Left ventricle myocardium inferior (tissue), 1 donor: ENCODE measurements around the gene TMEM63A. TPM values are rescaled to one million over a fixed set of nuclear protein-coding genes. Genes with fewer than 3 reads are reported as not detected.

Source experiments
- DNase-seq: peaks from one replicate; pipeline ENCODE4 v3.0.0-alpha.2; 2020
- H3K27ac ChIP-seq: fragments of 200-600 bp; replicated peaks from 2 replicates; pipeline ENCODE4 v1.8.0; 2021
- H3K27me3 ChIP-seq: fragments of 200-600 bp; 2 replicates; pipeline ENCODE4 v1.8.0; 2021; ENCODE audit warnings: low read depth
- H3K36me3 ChIP-seq: fragments of 200-600 bp; 2 replicates; pipeline ENCODE4 v1.8.0; 2021
- H3K4me1 ChIP-seq: fragments of 200-600 bp; 2 replicates; pipeline ENCODE4 v1.8.0; 2021
- H3K4me3 ChIP-seq: fragments of 200-600 bp; 2 replicates; pipeline ENCODE4 v1.8.0; 2021; ENCODE audit warnings: mild to moderate bottlenecking, moderate library complexity
- H3K9me3 ChIP-seq: fragments of 200-600 bp; replicated peaks from 2 replicates; pipeline ENCODE4 v1.8.0; 2021
- CTCF ChIP-seq: fragments of 200-600 bp; IDR thresholded peaks from 2 replicates; pipeline ENCODE4 v1.8.0; 2021; ENCODE audit warnings: antibody characterized with exemption, mild to moderate bottlenecking, borderline replicate concordance
- intact Hi-C: fragments of 100-400 bp; cut with micrococcal nuclease; formaldehyde crosslinking; loops from one replicate; pipeline ENCODE4 v1.11.0; 2022
- total RNA-seq: library from RNA; stranded (reverse); fragmentation: NEBNext Ultra II Directional; extraction: Animal tissue kit (Norgen Biotek cat#: 25700); gene quantifications from one replicate; pipeline ENCODE4 v1.2.1, GENCODE V29; 2021
- donor health status: DM: no; HTN: yes; CAD: no; lungs with severe emphysema.

TMEM63A gene
- total RNA-seq, 1 donor from 2014 or later = 30.4 TPM

GRCh38 chr1:225853441-225853840 lies 28.7 kb downstream of the TMEM63A start:
- Histone ChIP-seq H3K4me1 (peaks cover 27% of the 10 kb centered on the region), H3K27me3 (no peaks in the 10 kb centered on the region), H3K4me3 (no peak overlapping the region), H3K36me3 (peaks cover 66% of the 10 kb centered on the region), H3K27ac (no peak overlapping the region), H3K9me3 (no peaks in the 10 kb centered on the region)
- intact Hi-C loops = no loop called here
- TF ChIP-seq CTCF = no peak
- DNase-seq = no peak

- Histone ChIP-seq H3K4me3 (no peak overlapping the region), H3K27me3 (no peaks in the 10 kb centered on the region), H3K9me3 (no peaks in the 10 kb centered on the region), H3K27ac (peak overlapping the region; percentile 5), H3K4me1 (peaks cover 35% of the 10 kb centered on the region), H3K36me3 (peaks cover 64% of the 10 kb centered on the region)
- no peak for TF ChIP-seq CTCF
- no peak for DNase-seq
- intact Hi-C loops = no loop called here
Observed at GRCh38 chr1:225852413-225853124, 29.6 kb downstream of the TMEM63A start.

- Histone ChIP-seq H3K27me3 (no peaks in the 10 kb centered on the region), H3K4me1 (peaks cover 38% of the 10 kb centered on the region), H3K27ac (peak overlapping the region; percentile 5), H3K9me3 (no peaks in the 10 kb centered on the region), H3K36me3 (peaks cover 65% of the 10 kb centered on the region), H3K4me3 (no peak overlapping the region)
- TF ChIP-seq CTCF = no peak
- intact Hi-C loops = no loop called here
- no peak for DNase-seq
Observed at GRCh38 chr1:225851805-225852204, 30.4 kb downstream of the TMEM63A start.

- TF ChIP-seq CTCF = no peak
- no peak overlapping the region for H3K27ac ChIP-seq
- H3K9me3 ChIP-seq = no peaks in the 10 kb centered on the region
- intact Hi-C loops = no loop called here
- no peak overlapping the region for H3K4me3 ChIP-seq
- H3K36me3 ChIP-seq = peaks cover 68% of the 10 kb centered on the region
- no peak for DNase-seq
- H3K27me3 ChIP-seq = no peaks in the 10 kb centered on the region
- peaks cover 46% of the 10 kb centered on the region for H3K4me1 ChIP-seq
Observed at GRCh38 chr1:225850370-225850769, 31.8 kb downstream of the TMEM63A start.

GRCh38 chr1:225849925-225850324 lies 32.3 kb downstream of the TMEM63A start:
- no peak for TF ChIP-seq CTCF
- Histone ChIP-seq H3K4me1 (peaks cover 50% of the 10 kb centered on the region), H3K27ac (no peak overlapping the region), H3K27me3 (no peaks in the 10 kb centered on the region), H3K9me3 (no peaks in the 10 kb centered on the region), H3K36me3 (peaks cover 69% of the 10 kb centered on the region), H3K4me3 (no peak overlapping the region)
- DNase-seq = no peak
- intact Hi-C loops = no loop called here
